NCI-H2107 treated with DMSO at 0.1 percent for 48 hours (cell line): ENCODE data around the gene ACIN1.
"Not testable (repeated sequence)": the region's sequence is repeated elsewhere in the genome, so short reads cannot be mapped to it uniquely, and the experiment has no call there.

ENCODE experiments used
- DNase-seq: peaks from one replicate; lab custom pipeline; 2025; ENCODE audit not compliant: unreplicated experiment; lab: John Stamatoyannopoulos, UW

ACIN1 gene

DNA sequence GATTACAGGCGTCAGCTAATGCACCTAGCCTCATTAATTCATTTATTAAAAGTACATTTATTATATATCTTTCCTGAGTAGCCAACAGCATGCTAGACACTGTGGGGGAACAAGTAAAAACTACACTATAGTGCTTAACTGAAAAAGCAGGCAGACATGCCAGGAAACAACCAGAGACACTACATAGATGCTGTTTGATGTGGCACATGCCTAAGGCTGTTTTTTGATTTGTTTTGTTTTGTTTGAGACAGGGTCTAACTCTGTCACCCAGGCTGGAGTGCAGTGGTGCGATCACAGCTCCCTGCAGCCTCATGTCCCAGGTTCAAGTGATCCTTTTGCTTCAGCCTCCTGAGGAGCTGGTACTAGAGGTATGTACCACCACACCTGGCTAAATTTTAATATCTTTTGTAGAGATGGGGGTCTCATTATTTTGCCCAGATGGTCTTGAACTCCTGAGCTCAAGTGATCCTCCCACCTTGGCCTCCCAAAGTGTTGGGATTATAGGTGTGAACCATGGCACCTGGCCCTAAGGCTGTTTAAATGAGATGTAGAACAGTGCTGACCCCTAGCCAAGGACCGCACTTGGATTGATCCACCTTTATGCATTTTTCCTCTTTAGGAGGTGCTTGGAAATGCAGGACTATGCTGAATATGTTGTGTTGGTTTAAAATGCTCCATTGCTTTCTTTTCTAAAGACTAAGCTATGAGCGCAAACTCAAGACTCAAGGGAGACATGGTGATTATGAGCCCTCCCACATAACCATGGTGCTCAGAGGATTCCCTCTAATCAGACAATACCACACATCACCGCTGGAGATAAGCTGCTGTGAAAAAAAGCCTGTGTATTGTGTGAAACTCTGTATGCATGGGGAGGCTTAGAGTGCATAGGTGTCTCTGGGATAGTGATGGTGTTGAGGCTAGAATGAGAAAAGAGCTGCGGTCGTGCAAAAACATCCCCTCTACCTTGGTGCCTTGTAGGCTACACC, 74.5 kb downstream of the ACIN1 start:
- no peak for DNase-seq

DNA sequence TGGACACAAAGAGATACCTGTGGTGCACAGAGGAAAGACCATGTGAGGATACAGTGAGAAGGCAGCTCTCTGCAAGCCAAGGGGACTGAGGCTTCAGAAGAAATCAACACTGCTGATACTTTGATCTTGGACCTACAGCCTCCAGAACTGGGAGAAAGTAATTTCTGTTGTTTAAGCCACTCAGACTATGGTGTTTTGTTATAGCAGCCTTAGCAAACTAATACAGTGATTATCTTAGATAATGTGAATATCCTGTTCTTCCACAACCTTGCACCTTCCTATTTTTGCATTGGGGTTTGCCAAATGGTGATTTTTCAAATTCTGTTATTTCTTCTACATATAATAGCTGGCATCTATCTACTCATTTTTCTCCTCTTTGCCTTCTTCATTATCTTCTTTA, 76.8 kb downstream of the ACIN1 start:
- DNase-seq = no peak

DNA sequence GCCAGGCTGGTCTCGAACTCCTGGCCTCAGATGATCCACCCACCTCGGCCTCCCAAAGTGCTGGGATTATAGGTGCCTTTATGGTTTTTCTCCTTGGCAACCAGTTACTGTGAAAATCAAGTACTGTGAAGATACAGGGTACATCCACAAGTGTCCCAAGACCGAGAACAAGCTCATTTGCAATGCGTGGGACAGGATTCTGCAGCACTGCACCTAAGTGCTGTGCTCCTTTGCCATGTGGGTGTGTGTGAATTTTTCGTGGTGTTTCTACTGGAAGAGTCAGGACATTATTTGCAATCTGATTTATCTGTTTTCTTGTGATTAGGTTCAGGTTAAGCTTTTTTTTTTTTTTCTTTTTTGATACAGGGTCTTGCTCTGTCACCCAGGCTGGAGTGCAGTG, 77.8 kb downstream of the ACIN1 start:
- no peak for DNase-seq

DNA sequence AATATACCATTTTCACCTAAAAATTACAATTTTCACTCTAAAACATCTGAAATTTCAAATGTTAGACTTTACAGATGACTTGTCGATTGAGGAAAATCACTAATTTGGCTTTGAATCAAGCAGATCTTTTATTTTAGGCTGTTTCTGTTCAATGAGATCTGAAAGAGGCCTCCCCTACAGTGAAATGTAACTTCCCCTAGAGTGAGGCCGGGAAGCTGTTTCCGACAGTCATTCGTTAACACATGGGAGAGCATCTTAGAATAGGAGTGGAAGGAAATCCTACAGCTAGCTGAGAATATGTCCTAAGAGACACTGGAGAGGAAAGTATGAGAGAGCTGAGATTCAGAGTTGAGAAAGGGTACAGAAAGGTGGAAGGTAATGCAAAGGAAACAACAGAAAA, 79.3 kb downstream of the ACIN1 start:
- no peak for DNase-seq

DNA sequence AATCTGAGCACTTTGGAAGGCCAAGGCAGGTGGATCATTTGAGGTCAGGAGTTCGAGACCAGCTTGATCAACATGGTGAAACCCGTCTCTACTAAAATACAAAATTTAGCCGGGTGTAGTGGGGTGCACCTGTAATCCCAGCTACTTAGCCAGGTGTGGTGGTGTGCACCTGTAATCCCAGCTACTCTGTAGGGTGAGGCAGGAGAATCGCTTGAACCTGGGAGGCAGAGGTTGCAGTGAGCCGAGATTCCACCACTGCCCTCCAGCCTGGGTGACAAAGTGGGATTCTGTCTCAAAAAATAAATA, 81.2 kb downstream of the ACIN1 start:
- DNase-seq = not testable (repeated sequence)

DNA sequence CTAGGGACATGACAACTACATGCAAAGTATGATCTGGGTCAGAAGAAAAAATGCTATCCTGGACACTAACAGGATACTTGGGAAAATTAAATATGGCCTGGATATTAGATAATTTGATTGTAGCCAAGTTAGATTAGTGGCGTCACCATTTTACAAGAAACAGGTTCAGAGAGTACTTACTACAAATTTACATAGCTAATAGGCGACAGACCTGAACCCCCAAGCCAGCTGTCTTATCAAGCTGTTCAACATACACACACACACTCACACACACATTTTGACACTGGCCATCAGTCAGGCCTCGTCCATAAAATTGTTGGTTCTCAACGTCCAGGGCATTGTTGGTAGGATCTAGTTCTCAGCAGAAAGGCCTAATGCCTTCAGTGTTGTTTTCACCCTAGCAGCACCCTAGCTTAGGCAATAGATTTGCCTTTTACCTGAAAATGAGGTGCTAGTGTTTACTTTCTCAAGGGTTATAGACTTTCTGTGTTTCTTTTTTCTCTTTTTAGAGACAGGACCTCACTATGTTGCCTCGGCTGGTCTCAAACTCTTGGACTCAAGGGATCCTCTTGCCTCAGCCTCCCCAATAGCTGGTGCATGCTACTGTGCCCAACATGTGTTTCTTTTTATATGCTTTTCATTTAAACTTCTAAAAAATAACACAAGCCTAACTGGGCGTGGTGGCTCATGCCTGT, 81.7 kb downstream of the ACIN1 start:
- no peak for DNase-seq

DNA sequence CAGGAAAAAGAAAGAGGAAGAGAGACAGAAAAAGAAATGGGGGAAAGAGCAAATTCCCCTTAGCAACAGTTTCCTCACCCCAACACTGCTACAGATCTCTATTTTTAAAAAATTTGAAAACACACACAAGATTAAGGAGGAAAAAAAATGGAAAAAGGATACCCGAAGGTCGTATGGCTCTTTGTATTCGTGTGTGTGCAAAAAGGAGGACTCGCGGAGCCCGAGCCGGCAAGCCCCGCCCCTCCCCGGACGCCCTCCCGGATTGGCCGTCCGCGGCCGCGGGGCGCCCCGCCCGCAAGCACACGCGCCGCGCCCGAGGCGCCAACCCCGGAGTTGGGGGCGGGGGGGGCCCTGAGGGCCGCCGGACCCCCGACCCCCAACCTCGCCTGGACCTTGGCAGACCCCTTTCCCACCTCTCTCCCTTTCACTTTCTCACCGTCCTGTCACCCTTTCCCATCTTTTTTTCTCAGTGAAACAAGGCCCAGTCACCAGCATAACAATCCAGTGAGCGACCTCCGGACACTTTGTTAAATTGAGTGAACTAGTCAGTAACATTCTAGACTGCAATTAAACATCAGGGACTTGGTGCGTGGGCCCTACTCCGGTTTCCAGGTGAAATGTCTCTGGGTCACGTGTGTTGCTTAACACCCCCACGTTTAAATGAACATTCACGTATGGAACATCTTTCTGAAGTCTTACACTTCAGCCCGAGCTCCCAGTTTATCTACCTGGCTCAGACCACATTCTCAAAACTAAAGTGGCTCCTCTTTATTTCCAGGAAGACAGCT, 84.8 kb downstream of the ACIN1 start, which contains the start of gene C14orf93:
Gene C14orf93 (minus strand): TSS at position 205 of the 788 bp plus-strand sequence. CDS start 11,120 bp downstream, outside the sequence.
- DNase-seq = peak; percentile 87

DNA sequence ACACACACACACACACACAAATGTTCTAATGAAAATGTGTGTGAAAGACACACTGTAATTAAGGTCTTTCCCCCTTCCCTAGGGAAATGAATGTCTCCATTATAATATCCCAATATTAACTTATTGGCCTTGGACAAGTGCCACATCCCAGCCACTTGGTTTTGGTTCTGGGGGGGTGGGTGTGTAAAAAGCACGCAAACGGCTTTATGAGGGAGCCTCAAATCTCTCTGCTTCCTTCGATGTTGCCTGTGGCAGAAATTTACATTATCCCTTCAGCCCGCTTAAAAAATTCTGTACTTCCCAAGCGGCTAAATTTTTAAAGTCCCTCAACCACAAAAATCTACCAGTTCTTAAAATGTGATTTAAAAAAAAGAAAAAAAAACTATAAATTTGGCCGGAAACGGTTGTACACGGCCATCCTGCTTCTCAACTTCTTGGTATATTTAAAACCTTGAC, 85.4 kb downstream of the ACIN1 start:
- no peak for DNase-seq

DNA sequence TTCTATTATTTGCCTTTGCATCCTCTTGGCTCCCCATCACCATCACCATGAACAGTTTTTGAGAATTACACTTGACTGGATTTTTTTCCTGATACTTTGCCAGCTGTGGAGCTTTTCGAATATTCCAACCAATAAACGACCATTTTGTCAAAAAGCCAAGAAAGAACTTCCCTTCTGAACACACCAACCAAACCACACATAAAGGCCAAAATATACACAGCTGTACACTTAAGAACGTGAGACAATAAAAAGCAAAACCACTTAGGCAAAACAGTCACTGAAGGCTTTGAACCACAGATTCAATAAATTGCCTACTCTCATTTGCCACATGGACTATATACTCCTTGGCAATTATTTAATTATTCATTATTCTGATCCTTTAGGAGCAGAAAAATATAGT, 86.1 kb downstream of the ACIN1 start:
- peak; percentile 87 for DNase-seq
